DOHH2 (cell line): ENCODE results near the gene LY6G5C.

Experiments used
- H3F3A ChIP-seq: fragments of 200-600 bp; sonication (generic), shearing (Covaris generic); 2 replicates; pipeline ENCODE4 v1.6.0; 2016; ENCODE audit warnings: antibody characterized with exemption, mild to moderate bottlenecking; ENCODE audit not compliant: control insufficient read depth, insufficient read depth
- H3K27ac ChIP-seq: fragments of 200-600 bp; sonication (generic); 2 replicates; pipeline ENCODE4 v1.5.1; 2014; ENCODE audit warnings: low read depth, mild to moderate bottlenecking, low read length, moderate library complexity
- H3K27me3 ChIP-seq: fragments of 200-600 bp; sonication (generic); 2 replicates; pipeline ENCODE4 v1.6.1; 2014; ENCODE audit warnings: mild to moderate bottlenecking, low read length, mixed read lengths; ENCODE audit not compliant: control insufficient read depth
- H3K36me3 ChIP-seq: fragments of 200-600 bp; sonication (generic); 2 replicates; pipeline ENCODE4 v1.6.1; 2014; ENCODE audit warnings: mild to moderate bottlenecking, low read length, moderate library complexity, mixed read lengths; ENCODE audit not compliant: control insufficient read depth
- H3K4me1 ChIP-seq: fragments of 200-600 bp; sonication (generic); 2 replicates; pipeline ENCODE4 v1.6.1; 2014; ENCODE audit warnings: mild to moderate bottlenecking, low read length, mixed read lengths; ENCODE audit not compliant: control insufficient read depth
- H3K4me2 ChIP-seq: fragments of 200-600 bp; sonication (generic); 2 replicates; pipeline ENCODE4 v1.6.0; 2014; ENCODE audit warnings: mild to moderate bottlenecking, low read length, moderate library complexity
- H3K4me3 ChIP-seq: fragments of 200-600 bp; sonication (generic); 2 replicates; pipeline ENCODE4 v1.5.1; 2014; ENCODE audit warnings: mild to moderate bottlenecking, low read length, mixed read lengths
- H3K79me2 ChIP-seq: fragments of 200-600 bp; sonication (generic); 2 replicates; pipeline ENCODE4 v1.6.1; 2014; ENCODE audit warnings: mild to moderate bottlenecking, low read length, mixed read lengths; ENCODE audit not compliant: control insufficient read depth
- H3K9me2 ChIP-seq: fragments of 200-600 bp; sonication (generic); replicated peaks from 2 replicates; pipeline ENCODE4 v1.6.1; 2014; ENCODE audit warnings: mild to moderate bottlenecking, low read length, mixed read lengths; ENCODE audit not compliant: control insufficient read depth
- H3K9me3 ChIP-seq: fragments of 200-600 bp; sonication (generic); 2 replicates; pipeline ENCODE4 v1.6.1; 2014; ENCODE audit warnings: antibody characterized with exemption, low read length, mixed read lengths; ENCODE audit not compliant: control insufficient read depth, insufficient read depth
- H4K20me1 ChIP-seq: fragments of 200-600 bp; sonication (generic); 2 replicates; pipeline ENCODE4 v1.6.0; 2014; ENCODE audit warnings: low read depth, mild to moderate bottlenecking, antibody characterized with exemption, low read length, moderate library complexity; ENCODE audit not compliant: control insufficient read depth, insufficient read depth
- EZH2phosphoT487 ChIP-seq: fragments of 200-600 bp; sonication (generic); IDR thresholded peaks from 2 replicates; pipeline ENCODE4 v1.6.1; 2017; ENCODE audit warnings: borderline replicate concordance, mild to moderate bottlenecking, antibody characterized with exemption, low read length, moderate library complexity, mixed read lengths
- TF ChIP-seq, protein P1 (sequence below): fragments of 200-600 bp; sonication (generic); IDR thresholded peaks from one replicate; pipeline ENCODE4 v1.5.1; 2014; ENCODE audit warnings: antibody characterized with exemption, mild to moderate bottlenecking, low read depth, low read length; ENCODE audit not compliant: poor library complexity, severe bottlenecking

Gene LY6G5C

DNA sequence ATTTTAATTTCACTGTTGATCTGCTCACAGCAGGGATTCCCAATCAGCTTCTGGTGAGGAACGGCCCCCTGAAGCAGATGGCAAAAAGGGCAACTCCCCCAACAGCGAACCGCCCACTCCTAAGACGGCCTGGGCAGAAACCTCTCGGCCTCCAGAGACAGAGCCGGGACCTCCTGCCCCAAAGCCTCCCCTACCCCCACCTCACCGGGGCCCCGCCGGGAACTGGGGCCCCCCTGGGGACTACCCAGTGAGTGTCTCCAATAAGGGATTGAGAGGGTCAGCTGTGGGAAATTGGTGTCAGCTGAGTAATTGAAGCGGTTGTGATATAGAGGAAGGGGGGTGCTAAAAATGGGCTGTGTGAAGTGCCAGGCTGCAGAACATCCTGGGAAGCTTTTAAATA lies 53.9 kb downstream of the LY6G5C start:
- Histone ChIP-seq H3K79me2 (peaks cover 69% of the 10 kb centered on the region), H3K27me3 (no peaks in the 10 kb centered on the region), H3K36me3 (peaks cover 100% of the 10 kb centered on the region), H3F3A (no peaks in the 10 kb centered on the region), H4K20me1 (peaks cover 10% of the 10 kb centered on the region), H3K9me2 (no peaks in the 10 kb centered on the region), H3K9me3 (no peaks in the 10 kb centered on the region), H3K4me2 (no peak overlapping the region), H3K4me3 (no peak overlapping the region), H3K4me1 (peaks cover 10% of the 10 kb centered on the region), H3K27ac (no peak overlapping the region)
- no peak for TF ChIP-seq EZH2phosphoT487
- TF ChIP-seq, protein P1, sequence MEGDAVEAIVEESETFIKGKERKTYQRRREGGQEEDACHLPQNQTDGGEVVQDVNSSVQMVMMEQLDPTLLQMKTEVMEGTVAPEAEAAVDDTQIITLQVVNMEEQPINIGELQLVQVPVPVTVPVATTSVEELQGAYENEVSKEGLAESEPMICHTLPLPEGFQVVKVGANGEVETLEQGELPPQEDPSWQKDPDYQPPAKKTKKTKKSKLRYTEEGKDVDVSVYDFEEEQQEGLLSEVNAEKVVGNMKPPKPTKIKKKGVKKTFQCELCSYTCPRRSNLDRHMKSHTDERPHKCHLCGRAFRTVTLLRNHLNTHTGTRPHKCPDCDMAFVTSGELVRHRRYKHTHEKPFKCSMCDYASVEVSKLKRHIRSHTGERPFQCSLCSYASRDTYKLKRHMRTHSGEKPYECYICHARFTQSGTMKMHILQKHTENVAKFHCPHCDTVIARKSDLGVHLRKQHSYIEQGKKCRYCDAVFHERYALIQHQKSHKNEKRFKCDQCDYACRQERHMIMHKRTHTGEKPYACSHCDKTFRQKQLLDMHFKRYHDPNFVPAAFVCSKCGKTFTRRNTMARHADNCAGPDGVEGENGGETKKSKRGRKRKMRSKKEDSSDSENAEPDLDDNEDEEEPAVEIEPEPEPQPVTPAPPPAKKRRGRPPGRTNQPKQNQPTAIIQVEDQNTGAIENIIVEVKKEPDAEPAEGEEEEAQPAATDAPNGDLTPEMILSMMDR, result no peak
